ENCODE results near the gene ALOX15B.

DNA sequence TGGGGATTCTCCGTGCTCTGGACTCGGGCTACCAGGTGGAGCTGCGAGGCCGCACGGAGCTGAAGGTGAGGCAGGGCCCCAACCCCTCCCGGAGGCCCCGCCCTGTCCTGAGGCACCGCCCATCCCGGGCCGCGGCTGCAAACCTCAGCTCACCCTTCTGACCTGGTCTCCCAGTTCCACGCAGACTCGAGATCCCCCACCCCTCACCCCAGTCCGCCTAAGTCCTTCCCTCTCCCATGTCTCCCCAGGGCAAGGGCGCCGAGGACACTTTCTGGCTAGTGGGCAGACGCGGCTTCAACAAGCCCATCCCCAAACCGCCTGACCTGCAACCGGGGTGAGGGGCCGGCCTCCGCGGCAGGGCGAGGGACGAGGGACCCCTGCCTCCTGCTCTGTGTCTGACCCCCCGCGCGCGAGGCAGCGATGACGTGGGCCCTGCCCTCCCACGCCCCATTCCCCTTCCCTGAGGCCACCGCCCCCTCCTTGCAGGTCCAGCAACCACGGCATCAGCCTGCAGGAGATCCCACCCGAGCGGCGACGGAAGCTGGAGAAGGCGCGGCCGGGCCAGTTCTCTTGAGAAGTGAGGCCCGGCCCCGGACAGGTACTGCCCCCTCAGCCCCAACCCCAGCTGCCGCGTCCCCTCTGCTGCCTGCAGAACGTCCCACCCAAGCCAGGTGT, 22.8 kb upstream of the ALOX15B start:
- TF ChIP-seq, protein P1, sequence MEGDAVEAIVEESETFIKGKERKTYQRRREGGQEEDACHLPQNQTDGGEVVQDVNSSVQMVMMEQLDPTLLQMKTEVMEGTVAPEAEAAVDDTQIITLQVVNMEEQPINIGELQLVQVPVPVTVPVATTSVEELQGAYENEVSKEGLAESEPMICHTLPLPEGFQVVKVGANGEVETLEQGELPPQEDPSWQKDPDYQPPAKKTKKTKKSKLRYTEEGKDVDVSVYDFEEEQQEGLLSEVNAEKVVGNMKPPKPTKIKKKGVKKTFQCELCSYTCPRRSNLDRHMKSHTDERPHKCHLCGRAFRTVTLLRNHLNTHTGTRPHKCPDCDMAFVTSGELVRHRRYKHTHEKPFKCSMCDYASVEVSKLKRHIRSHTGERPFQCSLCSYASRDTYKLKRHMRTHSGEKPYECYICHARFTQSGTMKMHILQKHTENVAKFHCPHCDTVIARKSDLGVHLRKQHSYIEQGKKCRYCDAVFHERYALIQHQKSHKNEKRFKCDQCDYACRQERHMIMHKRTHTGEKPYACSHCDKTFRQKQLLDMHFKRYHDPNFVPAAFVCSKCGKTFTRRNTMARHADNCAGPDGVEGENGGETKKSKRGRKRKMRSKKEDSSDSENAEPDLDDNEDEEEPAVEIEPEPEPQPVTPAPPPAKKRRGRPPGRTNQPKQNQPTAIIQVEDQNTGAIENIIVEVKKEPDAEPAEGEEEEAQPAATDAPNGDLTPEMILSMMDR (IDR thresholded peaks at IDR 0.05; ENCODE audit: low read depth, low read length, missing input control) = no peak
- no peak for TF ChIP-seq TAF1 (conservative IDR thresholded peaks at IDR 0.05)
- TF ChIP-seq HNF4G (IDR thresholded peaks at IDR 0.05) = no peak
- no peak for TF ChIP-seq SP1 (IDR thresholded peaks at IDR 0.05)
- no peak for TF ChIP-seq FOXA2 (IDR thresholded peaks at IDR 0.05)
- no peak for TF ChIP-seq RAD21 (IDR thresholded peaks at IDR 0.05)
- no peak for TF ChIP-seq RXRA (IDR thresholded peaks at IDR 0.05)
- TF ChIP-seq, protein P2, sequence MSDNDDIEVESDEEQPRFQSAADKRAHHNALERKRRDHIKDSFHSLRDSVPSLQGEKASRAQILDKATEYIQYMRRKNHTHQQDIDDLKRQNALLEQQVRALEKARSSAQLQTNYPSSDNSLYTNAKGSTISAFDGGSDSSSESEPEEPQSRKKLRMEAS (IDR thresholded peaks at IDR 0.05) = no peak
- TF ChIP-seq, protein P3, sequence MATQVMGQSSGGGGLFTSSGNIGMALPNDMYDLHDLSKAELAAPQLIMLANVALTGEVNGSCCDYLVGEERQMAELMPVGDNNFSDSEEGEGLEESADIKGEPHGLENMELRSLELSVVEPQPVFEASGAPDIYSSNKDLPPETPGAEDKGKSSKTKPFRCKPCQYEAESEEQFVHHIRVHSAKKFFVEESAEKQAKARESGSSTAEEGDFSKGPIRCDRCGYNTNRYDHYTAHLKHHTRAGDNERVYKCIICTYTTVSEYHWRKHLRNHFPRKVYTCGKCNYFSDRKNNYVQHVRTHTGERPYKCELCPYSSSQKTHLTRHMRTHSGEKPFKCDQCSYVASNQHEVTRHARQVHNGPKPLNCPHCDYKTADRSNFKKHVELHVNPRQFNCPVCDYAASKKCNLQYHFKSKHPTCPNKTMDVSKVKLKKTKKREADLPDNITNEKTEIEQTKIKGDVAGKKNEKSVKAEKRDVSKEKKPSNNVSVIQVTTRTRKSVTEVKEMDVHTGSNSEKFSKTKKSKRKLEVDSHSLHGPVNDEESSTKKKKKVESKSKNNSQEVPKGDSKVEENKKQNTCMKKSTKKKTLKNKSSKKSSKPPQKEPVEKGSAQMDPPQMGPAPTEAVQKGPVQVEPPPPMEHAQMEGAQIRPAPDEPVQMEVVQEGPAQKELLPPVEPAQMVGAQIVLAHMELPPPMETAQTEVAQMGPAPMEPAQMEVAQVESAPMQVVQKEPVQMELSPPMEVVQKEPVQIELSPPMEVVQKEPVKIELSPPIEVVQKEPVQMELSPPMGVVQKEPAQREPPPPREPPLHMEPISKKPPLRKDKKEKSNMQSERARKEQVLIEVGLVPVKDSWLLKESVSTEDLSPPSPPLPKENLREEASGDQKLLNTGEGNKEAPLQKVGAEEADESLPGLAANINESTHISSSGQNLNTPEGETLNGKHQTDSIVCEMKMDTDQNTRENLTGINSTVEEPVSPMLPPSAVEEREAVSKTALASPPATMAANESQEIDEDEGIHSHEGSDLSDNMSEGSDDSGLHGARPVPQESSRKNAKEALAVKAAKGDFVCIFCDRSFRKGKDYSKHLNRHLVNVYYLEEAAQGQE (IDR thresholded peaks at IDR 0.05) = no peak

Measured in liver (tissue), 3 donors.